Stimulated activated effector memory CD8-positive, alpha-beta T cell treated with anti-CD3 and anti-CD28 coated beads, Interleukin-12 subunit alpha, Interleukin-12 subunit beta, amount 100 ng/mL, for 72 hours (primary cell): Measurements from ENCODE around the gene PDGFB.

Experiments
- ATAC-seq: fragments of 150-1000 bp; cut with Tn5 transposase; 2 replicates; pipeline ENCODE4 v1.10.0; 2021
- DNase-seq, 2 donors: peaks; one replicate each; pipeline ENCODE4 v3.0.0; 2021 to 2022; ENCODE audit warnings: low spot score in 2 of 2
- H3K27ac Mint-ChIP-seq: one replicate; pipeline ENCODE4 v1.8.0; 2022; ENCODE audit warnings: mild to moderate bottlenecking, mixed read lengths
- H3K36me3 Mint-ChIP-seq: one replicate; pipeline ENCODE4 v1.8.0; 2022; ENCODE audit warnings: mild to moderate bottlenecking, mixed read lengths
- H3K4me1 Mint-ChIP-seq: one replicate; pipeline ENCODE4 v1.8.0; 2022; ENCODE audit warnings: mixed read lengths
- H3K4me3 Mint-ChIP-seq: one replicate; pipeline ENCODE4 v1.8.0; 2022; ENCODE audit warnings: mild to moderate bottlenecking, mixed read lengths
- H3K9me3 Mint-ChIP-seq: one replicate; pipeline ENCODE4 v1.8.0; 2022; ENCODE audit warnings: mixed read lengths

Gene PDGFB

GRCh38 chr22:39231197-39231950 is 13.4 kb downstream of the PDGFB start:
- no peaks in the 10 kb centered on the region for H3K9me3 Mint-ChIP-seq
- ATAC-seq, result no peak
- peaks cover 28% of the 10 kb centered on the region for H3K4me1 Mint-ChIP-seq
- no peak for DNase-seq
- H3K27ac Mint-ChIP-seq, result no peak overlapping the region
- H3K36me3 Mint-ChIP-seq, result peaks cover 56% of the 10 kb centered on the region
- H3K4me3 Mint-ChIP-seq, result no peak overlapping the region

GRCh38 chr22:39230261-39231196 is 14.3 kb downstream of the PDGFB start:
- ATAC-seq (no peak), DNase-seq (no peak)
- H3K4me3 Mint-ChIP-seq, result no peak overlapping the region
- H3K4me1 Mint-ChIP-seq, result peaks cover 20% of the 10 kb centered on the region
- peaks cover 56% of the 10 kb centered on the region for H3K36me3 Mint-ChIP-seq
- no peaks in the 10 kb centered on the region for H3K9me3 Mint-ChIP-seq
- no peak overlapping the region for H3K27ac Mint-ChIP-seq

- Mint-ChIP-seq H3K4me1 (peaks cover 16% of the 10 kb centered on the region), H3K4me3 (no peak overlapping the region), H3K27ac (no peak overlapping the region), H3K36me3 (peaks cover 64% of the 10 kb centered on the region), H3K9me3 (no peaks in the 10 kb centered on the region)
- no peak for DNase-seq
- ATAC-seq, result no peak
Observed at GRCh38 chr22:39229688-39230260, 15.0 kb downstream of the PDGFB start.

GRCh38 chr22:39229075-39229474 is 15.7 kb downstream of the PDGFB start:
- peaks cover 15% of the 10 kb centered on the region for H3K4me1 Mint-ChIP-seq
- DNase-seq, result no peak
- peaks cover 70% of the 10 kb centered on the region for H3K36me3 Mint-ChIP-seq
- H3K9me3 Mint-ChIP-seq, result no peaks in the 10 kb centered on the region
- H3K27ac Mint-ChIP-seq, result no peak overlapping the region
- ATAC-seq, result no peak
- no peak overlapping the region for H3K4me3 Mint-ChIP-seq

GRCh38 chr22:39227542-39228272 is 17.1 kb downstream of the PDGFB start:
- no peak overlapping the region for H3K4me3 Mint-ChIP-seq
- H3K4me1 Mint-ChIP-seq, result peaks cover 13% of the 10 kb centered on the region
- H3K36me3 Mint-ChIP-seq, result peaks cover 73% of the 10 kb centered on the region
- no peak for ATAC-seq
- H3K27ac Mint-ChIP-seq, result no peak overlapping the region
- H3K9me3 Mint-ChIP-seq, result no peaks in the 10 kb centered on the region
- DNase-seq, result no peak

GRCh38 chr22:39226353-39226752 is 18.4 kb downstream of the PDGFB start:
- no peak for ATAC-seq
- no peaks in the 10 kb centered on the region for H3K9me3 Mint-ChIP-seq

GRCh38 chr22:39225591-39225990 is 19.2 kb downstream of the PDGFB start:
- DNase-seq, result no peak
- Mint-ChIP-seq H3K36me3 (peaks cover 64% of the 10 kb centered on the region), H3K4me1 (peaks cover 24% of the 10 kb centered on the region), H3K27ac (no peak overlapping the region), H3K9me3 (no peaks in the 10 kb centered on the region), H3K4me3 (no peak overlapping the region)
- ATAC-seq, result no peak

More at GRCh38 chr22:39226353-39226752, 18.4 kb downstream of the PDGFB start:
- H3K4me1 Mint-ChIP-seq, result peaks cover 18% of the 10 kb centered on the region
- peaks cover 67% of the 10 kb centered on the region for H3K36me3 Mint-ChIP-seq
- DNase-seq, result no peak
- H3K27ac Mint-ChIP-seq, result no peak overlapping the region
- no peak overlapping the region for H3K4me3 Mint-ChIP-seq

GRCh38 chr22:39224550-39224949 is 20.2 kb downstream of the PDGFB start:
- Mint-ChIP-seq H3K27ac (peak overlapping the region; percentile 48), H3K36me3 (peaks cover 59% of the 10 kb centered on the region), H3K4me3 (no peak overlapping the region), H3K4me1 (peaks cover 24% of the 10 kb centered on the region), H3K9me3 (no peaks in the 10 kb centered on the region)
- ATAC-seq, result peak; percentile 37
- no peak for DNase-seq

GRCh38 chr22:39223091-39223710 is 21.6 kb downstream of the PDGFB start:
- Mint-ChIP-seq H3K4me3 (no peak overlapping the region), H3K9me3 (no peaks in the 10 kb centered on the region), H3K36me3 (peaks cover 47% of the 10 kb centered on the region), H3K27ac (peak overlapping the region; percentile 48), H3K4me1 (peaks cover 24% of the 10 kb centered on the region)
- no peak for DNase-seq
- ATAC-seq, result peak; percentile 33

- Mint-ChIP-seq H3K4me1 (peaks cover 24% of the 10 kb centered on the region), H3K9me3 (no peaks in the 10 kb centered on the region), H3K4me3 (no peak overlapping the region), H3K36me3 (peaks cover 39% of the 10 kb centered on the region), H3K27ac (peak overlapping the region; percentile 48)
- no peak for DNase-seq
- ATAC-seq, result no peak
Observed at GRCh38 chr22:39221999-39222686, 22.6 kb downstream of the PDGFB start.

- ATAC-seq, result peak; percentile 70
- Mint-ChIP-seq H3K9me3 (no peaks in the 10 kb centered on the region), H3K4me1 (peaks cover 24% of the 10 kb centered on the region), H3K27ac (no peak overlapping the region), H3K36me3 (peaks cover 31% of the 10 kb centered on the region), H3K4me3 (no peak overlapping the region)
- DNase-seq, result no peak
Observed at GRCh38 chr22:39220890-39221850, 23.6 kb downstream of the PDGFB start.

- Mint-ChIP-seq H3K4me3 (no peak overlapping the region), H3K27ac (no peak overlapping the region), H3K4me1 (peaks cover 29% of the 10 kb centered on the region), H3K36me3 (peaks cover 24% of the 10 kb centered on the region), H3K9me3 (no peaks in the 10 kb centered on the region)
- DNase-seq (no peak), ATAC-seq (no peak)
Observed at GRCh38 chr22:39220450-39220849, 24.3 kb downstream of the PDGFB start.
